ENCODE data around the gene BAIAP3.
A peak's percentile ranks its signal among the peaks of the same experiment; 100 is the strongest.

BAIAP3 gene

GRCh38 chr16:1362807-1363206, 29.4 kb downstream of the BAIAP3 start:
- no peak for DNase-seq (ENCODE audit: insufficient read length, low spot score)

GRCh38 chr16:1363501-1364041, 30.1 kb downstream of the BAIAP3 start:
- DNase-seq (ENCODE audit: insufficient read length, low spot score) (peak; percentile 65), FAIRE-seq (no peak)

More at GRCh38 chr16:1362807-1363206, 29.4 kb downstream of the BAIAP3 start:
- no peak for FAIRE-seq

GRCh38 chr16:1364510-1364909, 31.1 kb downstream of the BAIAP3 start:
- DNase-seq (ENCODE audit: insufficient read length, low spot score), result no peak
- no peak for FAIRE-seq

DNA sequence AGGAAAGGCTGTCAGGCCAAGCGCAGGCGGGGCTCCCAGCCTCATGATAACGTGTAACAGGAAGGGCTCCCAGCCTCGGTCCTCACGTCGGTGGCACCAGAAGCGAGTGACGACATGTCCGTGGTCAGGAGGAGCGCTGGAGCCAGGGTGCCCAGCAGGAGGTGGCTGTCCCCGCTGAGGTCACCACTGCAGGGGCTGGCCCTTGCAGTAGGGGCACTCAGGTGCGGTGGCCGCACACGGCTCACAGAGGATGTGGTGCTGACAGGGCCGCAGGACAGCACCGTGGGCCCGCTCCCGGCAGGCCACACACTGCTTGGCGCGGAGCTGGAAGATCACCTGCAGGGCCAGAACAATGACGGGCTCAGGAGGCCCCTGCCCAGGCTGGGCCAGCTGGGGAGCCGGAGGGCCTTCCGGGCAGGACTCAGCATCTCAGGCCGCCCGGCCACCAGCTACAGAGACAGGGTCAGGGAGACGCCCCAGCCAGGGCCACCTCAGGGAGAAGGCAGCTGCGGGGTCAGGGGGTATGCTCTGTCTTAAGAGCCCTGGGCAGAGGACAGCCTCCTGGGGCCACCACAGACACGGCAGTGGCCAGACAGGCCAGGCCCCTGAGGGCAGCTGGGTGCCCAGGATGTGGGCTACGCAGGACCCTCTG, 32.7 kb downstream of the BAIAP3 start:
- DNase-seq (ENCODE audit: insufficient read length, low spot score) (no peak), FAIRE-seq (no peak)

- FAIRE-seq (no peak), DNase-seq (ENCODE audit: insufficient read length, low spot score) (no peak)
Observed at GRCh38 chr16:1366712-1367299, 33.4 kb downstream of the BAIAP3 start.

DNA sequence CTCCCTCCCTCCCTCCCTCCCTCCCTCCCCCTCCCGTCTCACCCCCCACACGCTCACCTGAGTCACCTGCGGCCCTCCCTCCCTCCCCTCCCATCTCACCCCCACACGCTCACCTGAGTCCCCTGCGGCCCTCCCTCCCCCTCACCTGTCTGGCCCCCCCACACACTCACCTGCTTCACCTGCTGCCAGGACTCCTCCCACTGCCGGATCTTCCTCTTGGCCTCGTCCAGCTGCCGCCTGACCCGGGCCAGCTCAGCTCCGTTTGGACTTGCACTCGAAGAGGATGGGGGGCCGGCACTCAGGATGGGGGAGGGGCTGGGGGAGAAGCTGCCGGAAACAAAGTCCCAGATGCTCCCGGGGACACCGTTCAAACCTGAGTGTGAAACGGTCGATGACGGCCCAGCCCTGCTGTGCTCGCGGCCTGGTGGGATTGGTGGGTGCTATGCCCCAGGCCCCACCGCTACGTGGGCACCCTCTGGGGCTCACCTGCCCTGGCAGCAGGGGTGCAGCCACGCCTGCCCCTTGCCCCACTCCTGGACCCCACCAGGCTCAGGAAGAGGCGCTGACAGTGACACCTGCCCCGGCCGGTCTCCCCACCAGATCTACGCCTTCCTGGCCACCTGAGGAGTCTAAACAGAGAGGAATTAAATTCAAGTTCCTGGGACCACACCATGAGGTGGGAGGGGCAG, 34.2 kb downstream of the BAIAP3 start:
- DNase-seq (ENCODE audit: insufficient read length, low spot score), result no peak
- no peak for FAIRE-seq

GRCh38 chr16:1371054-1371978, 37.9 kb downstream of the BAIAP3 start:
- DNase-seq (ENCODE audit: insufficient read length, low spot score), result no peak
- no peak for FAIRE-seq

GRCh38 chr16:1372292-1372950, 39.0 kb downstream of the BAIAP3 start:
- DNase-seq (ENCODE audit: insufficient read length, low spot score), result no peak
- FAIRE-seq, result no peak

GRCh38 chr16:1374418-1375297, 41.2 kb downstream of the BAIAP3 start:
- FAIRE-seq, result no peak

DNA sequence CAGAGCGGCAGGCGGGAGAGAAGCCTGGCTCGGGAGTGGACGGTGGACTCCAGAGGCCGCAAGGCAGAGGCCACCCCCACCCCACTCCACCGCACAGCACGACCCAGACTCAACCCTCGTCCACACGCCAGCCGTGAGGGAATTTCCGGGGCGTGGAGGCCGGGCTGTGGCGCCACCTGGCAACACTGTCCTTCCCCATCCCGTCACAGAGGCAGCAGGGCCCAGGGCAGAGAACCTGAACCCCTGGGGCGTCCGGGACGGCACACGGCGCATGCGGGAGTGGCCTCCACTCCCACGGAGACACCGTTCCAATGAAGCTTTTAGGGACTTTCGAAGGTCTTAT, 41.8 kb downstream of the BAIAP3 start:
- FAIRE-seq (no peak), DNase-seq (ENCODE audit: insufficient read length, low spot score) (no peak)

More at GRCh38 chr16:1374418-1375297, 41.2 kb downstream of the BAIAP3 start:
- no peak for DNase-seq (ENCODE audit: insufficient read length, low spot score)

- FAIRE-seq (no peak), DNase-seq (ENCODE audit: insufficient read length, low spot score) (no peak)
Observed at GRCh38 chr16:1375741-1376410, 42.4 kb downstream of the BAIAP3 start.

- DNase-seq (ENCODE audit: insufficient read length, low spot score) (no peak), FAIRE-seq (no peak)
Observed at GRCh38 chr16:1377406-1378010, 44.1 kb downstream of the BAIAP3 start.

DNA sequence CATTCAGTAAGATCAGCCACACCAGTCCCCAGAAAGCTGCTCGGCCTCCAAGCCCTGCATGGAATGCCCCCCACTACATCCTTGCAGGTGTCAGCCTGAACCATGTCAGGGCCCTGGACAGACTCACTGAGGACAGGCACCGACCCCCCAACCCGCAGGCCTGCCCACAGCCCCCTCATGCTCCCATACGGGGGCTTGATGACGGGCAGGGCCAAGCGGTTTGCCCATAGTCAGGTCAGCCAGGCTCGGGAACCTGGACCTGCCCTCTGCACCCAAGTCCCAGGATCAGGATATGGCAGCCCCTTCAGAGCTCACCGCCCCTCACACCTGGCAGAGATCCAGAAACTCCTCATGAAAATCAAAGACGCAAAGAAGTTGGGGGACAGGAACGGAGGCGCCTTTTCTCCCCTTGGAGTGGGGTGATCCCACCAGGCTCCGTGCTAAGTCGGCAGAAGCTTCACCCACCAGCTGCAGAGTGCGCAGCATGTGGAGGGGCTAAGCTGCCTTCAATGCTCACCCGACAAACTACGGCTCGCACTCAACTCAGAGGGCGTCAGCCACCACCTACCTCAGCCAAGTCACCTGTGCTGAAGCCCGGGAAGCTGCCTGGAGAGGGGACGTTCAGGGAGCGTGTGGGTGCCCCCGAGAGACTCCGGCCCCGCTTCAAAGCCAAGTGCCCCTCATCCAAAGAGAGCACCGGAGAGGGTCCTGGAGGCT, 44.8 kb downstream of the BAIAP3 start:
- no peak for DNase-seq (ENCODE audit: insufficient read length, low spot score)
- peak; percentile 46 for FAIRE-seq

DNA sequence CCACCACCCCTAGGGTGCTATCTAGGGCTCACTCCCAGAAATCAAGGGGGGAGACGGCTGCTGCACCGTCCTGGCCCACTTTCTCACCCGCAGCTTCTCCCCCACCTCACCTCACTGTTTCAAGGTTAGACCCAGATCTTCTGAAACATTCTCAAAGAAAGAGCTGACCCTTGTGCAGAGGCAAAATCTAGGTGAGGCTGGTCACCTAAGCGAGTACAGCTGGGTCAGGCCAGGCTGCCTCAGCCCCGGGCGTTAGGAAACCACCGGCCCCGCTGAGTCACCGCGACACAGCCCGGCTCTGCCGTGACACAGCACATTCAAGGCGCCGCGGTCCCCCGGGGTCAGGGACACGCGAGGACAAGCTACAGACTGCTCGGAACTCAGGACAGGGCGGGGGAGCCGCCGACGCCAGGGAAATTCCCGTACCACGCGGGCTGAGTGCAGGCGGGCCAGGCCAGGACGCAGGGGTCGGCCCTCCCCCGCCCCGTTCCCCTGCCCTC, 45.4 kb downstream of the BAIAP3 start:
- FAIRE-seq (peak; percentile 91), DNase-seq (ENCODE audit: insufficient read length, low spot score) (peak; percentile 74)

- DNase-seq (ENCODE audit: insufficient read length, low spot score) (peak; percentile 63), FAIRE-seq (peak; percentile 94)
Observed at GRCh38 chr16:1379304-1380076, 46.0 kb downstream of the BAIAP3 start.

DNA sequence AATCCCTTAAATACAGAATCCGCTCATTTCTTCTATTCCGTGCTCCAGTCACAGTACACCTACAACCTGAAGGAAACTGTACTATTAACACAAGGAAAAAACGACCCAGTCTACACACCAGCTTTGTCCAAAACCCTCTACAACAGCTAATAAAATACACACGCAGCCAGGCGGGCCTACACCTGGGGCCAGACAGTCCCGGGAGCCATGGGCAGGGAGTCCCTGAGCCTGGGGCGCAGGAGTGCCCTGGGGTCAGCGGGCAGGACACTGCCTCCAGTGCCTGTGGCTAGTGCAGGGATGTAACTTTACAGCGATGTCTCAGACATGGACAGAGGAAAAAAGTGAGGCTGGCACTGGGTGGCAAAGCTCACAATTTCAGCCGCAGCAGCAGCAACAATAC, 46.8 kb downstream of the BAIAP3 start:
- DNase-seq (ENCODE audit: insufficient read length, low spot score) (no peak), FAIRE-seq (no peak)
